ENCODE data around the gene HIRA.

DNA sequence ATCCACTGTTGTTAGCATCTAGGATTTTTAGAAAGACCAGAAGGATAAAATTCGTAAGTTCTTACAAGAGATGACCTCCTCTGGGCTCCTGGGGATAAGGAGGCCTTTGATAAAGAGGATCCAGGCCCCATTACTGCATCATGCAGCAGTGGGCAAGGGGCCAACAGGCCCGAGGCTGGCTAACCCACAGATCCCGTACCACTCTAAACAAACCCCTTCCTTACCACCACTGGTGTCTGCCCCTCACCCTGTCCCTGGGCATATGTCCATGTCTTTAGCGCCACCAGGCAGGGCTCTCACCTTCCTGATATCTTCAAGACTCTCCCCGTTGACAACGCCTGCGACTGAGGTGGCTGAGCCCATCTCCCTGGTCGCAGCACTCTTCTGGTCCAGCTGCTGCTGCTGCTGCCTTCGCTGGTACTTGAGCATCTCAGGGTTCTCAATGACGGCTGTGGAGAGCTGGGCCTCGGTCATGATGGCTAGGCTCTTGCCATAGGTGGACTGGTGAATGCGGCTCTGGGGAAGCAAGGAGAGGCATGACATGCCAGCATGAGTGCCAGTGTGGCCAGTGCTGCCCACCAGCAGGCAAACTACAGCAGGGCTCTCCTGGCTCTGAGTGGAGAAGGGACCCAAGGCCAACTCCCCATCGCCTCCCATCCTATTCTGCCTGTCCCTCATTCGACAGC is 46.2 kb downstream of the HIRA start:
- TF ChIP-seq POLR2A (IDR thresholded peaks at IDR 0.05): no peak
- TF ChIP-seq, protein P1, sequence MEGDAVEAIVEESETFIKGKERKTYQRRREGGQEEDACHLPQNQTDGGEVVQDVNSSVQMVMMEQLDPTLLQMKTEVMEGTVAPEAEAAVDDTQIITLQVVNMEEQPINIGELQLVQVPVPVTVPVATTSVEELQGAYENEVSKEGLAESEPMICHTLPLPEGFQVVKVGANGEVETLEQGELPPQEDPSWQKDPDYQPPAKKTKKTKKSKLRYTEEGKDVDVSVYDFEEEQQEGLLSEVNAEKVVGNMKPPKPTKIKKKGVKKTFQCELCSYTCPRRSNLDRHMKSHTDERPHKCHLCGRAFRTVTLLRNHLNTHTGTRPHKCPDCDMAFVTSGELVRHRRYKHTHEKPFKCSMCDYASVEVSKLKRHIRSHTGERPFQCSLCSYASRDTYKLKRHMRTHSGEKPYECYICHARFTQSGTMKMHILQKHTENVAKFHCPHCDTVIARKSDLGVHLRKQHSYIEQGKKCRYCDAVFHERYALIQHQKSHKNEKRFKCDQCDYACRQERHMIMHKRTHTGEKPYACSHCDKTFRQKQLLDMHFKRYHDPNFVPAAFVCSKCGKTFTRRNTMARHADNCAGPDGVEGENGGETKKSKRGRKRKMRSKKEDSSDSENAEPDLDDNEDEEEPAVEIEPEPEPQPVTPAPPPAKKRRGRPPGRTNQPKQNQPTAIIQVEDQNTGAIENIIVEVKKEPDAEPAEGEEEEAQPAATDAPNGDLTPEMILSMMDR (IDR thresholded peaks at IDR 0.05): no peak
